Heart right ventricle (tissue), 16 donors: ENCODE results near the gene GNAT3. TPM values are rescaled to one million over a fixed set of nuclear protein-coding genes. Genes with fewer than 3 reads are reported as not detected.

Source experiments
- ATAC-seq, 8 donors: fragments of 200-7000 bp; cut with Tn5 transposase; one replicate each; pipeline ENCODE4 v1.9.1; 2020; ENCODE audit warnings: mild to moderate bottlenecking in 8 of 8, moderate library complexity in 8 of 8, moderate number of reproducible peaks in 1 of 8
- DNase-seq, 2 donors: peaks; one replicate each; pipeline ENCODE4 v3.0.0-alpha.2; 2020
- H3K27ac ChIP-seq, 10 donors: fragments of 200-600 bp; sonication (generic) in 2 of 10; one replicate each; pipeline versions ENCODE4 v1.5.0 to v1.8.0; 2020 to 2022; ENCODE audit warnings: mild to moderate bottlenecking in 3 of 10
- H3K27me3 ChIP-seq, 7 donors: fragments of 200-600 bp; one replicate each; pipeline ENCODE4 v1.8.0; 2021 to 2022; ENCODE audit warnings: mild to moderate bottlenecking in 2 of 7
- H3K36me3 ChIP-seq, 9 donors: fragments of 200-600 bp; sonication (generic) in 1 of 9; one replicate each; pipeline versions ENCODE4 v1.5.0 to v1.8.0; 2020 to 2022; ENCODE audit warnings: mild to moderate bottlenecking in 2 of 9
- H3K4me1 ChIP-seq, 9 donors: fragments of 200-600 bp; sonication (generic) in 1 of 9; one replicate each; pipeline versions ENCODE4 v1.5.0 to v1.8.0; 2020 to 2022; ENCODE audit warnings: mild to moderate bottlenecking in 4 of 9
- H3K4me3 ChIP-seq, 10 donors: fragments of 200-600 bp; sonication (generic) in 2 of 10; one replicate each; pipeline versions ENCODE4 v1.5.0 to v1.8.0; 2020 to 2022; ENCODE audit warnings: mild to moderate bottlenecking in 7 of 10, moderate library complexity in 2 of 10
- H3K9me3 ChIP-seq, 11 donors: fragments of 200-600 bp in 10 of 11; sonication (generic) in 2 of 11; one replicate each; pipeline versions ENCODE4 v1.5.0 to v1.8.0; 2013 to 2022; ENCODE audit warnings: mild to moderate bottlenecking in 2 of 11, control low read depth in 1 of 11, moderate library complexity in 1 of 11
- WGBS, 2 donors: extraction: QIAGEN DNeasy Blood & Tissue Kit; methylation state at CpG; one replicate each; pipeline ENCODE4 v1.1.7; 2013; ENCODE audit warnings: inconsistent platforms in 1 of 2; 5-methylcytosine and 5-hydroxymethylcytosine counted together
- intact Hi-C, 10 donors: fragments of 100-400 bp; cut with DNase I; formaldehyde crosslinking; loops; one replicate each; pipeline versions ENCODE4 v1.11.1 to v1.14.2; 2022
- polyA plus RNA-seq, 2 donors: library from polyadenylated mRNA; stranded (reverse); fragments of 200-250 nt; gene quantifications; one replicate each; pipeline ENCODE4 v1.2.3, GENCODE V29; 2013
- total RNA-seq, 10 donors: library from RNA; stranded (reverse); fragmentation: NEBNext Ultra II Directional in 3 of 10; extraction: Animal tissue kit (Norgen Biotek cat#: 25700) in 3 of 10; gene quantifications; one replicate each; pipeline versions ENCODE4 v1.2.1 to v1.2.4, GENCODE V29; 2021 to 2023
- TF ChIP-seq, protein P1 (sequence below), 9 donors: fragments of 200-600 bp; sonication (generic) in 2 of 9; IDR thresholded peaks; one replicate each; pipeline versions ENCODE4 v1.5.0 to v1.8.0; 2021 to 2022; ENCODE audit warnings: antibody characterized with exemption in 9 of 9, mild to moderate bottlenecking in 5 of 9, moderate library complexity in 1 of 9
- donor health status: Arrhythmogenic right ventricular cardiomyopathy.
- donor health status: ischemic (EF 13 %, LVEDD 7.1; RV severe dilation, severe dysfunction).
- donor health status: healthy with polysubstance abuse.
- donor health status: DM: no; HTN: yes; CAD: no.
- donor health status: DM: no; HTN: no; CAD: no.
- donor health status: ischemic (EF 25% LVEDD 6.9; RV normal size, moderate dysfunction).
- donor health status: ischemic (EF 25% LVEDD 5.7; RV mildly dilated, moderate dysfunction).
- donor health status: healthy.
- donor health status: DM: yes; HTN: yes; CAD: no.
- donor health status: Ischemic cardiomyopathy.
- donor health status: ischemic (EF 35%, LVEDD 5.7; RV mildly dilated, moderate dysfunction).
- donor health status: nonischemic (EF 11% LVEDD 7.7; RV severe dilation, severe dysfunction).
- donor health status: DM: yes; HTN: yes; CAD: no.
- donor health status: PGD.
- donor health status: ischemic (EF 29% LVEDD 5.4; RV normal size, mild dysfunction).
- donor health status: nonischemic (EF 23%, LVEDD 6.1; RV moderate dilation, normal function).

Gene GNAT3
- total and polyA plus RNA-seq, 12 donors = not detected

DNA sequence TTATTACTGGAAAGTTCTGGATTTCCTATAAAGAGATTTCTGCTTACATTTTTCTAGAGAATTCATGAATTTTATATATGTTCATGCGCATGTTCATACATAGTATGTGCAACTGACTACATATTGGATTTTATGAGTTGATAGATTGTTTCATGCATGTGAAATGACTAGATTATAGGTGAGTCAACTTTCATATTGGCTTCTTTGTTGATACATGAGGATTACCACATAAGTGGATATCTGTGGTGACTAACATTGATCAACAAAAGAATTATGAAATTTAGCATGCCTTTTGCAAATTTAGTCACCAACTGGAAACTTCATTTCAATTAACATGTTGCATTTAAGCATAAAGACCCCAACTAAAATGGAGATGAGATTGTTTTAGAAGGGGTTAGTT is 99.0 kb downstream of the GNAT3 start:
- no peaks in the 10 kb centered on the region for H3K36me3 ChIP-seq
- 100% methylated on average over 1 of the region's 1 CpG for WGBS, 2 donors
- no peak for ATAC-seq
- H3K27ac ChIP-seq = no peak overlapping the region
- H3K4me1 ChIP-seq = no peaks in the 10 kb centered on the region
- H3K27me3 ChIP-seq = no peaks in the 10 kb centered on the region
- no peak overlapping the region for H3K4me3 ChIP-seq
- no peak for DNase-seq
- TF ChIP-seq, protein P1, sequence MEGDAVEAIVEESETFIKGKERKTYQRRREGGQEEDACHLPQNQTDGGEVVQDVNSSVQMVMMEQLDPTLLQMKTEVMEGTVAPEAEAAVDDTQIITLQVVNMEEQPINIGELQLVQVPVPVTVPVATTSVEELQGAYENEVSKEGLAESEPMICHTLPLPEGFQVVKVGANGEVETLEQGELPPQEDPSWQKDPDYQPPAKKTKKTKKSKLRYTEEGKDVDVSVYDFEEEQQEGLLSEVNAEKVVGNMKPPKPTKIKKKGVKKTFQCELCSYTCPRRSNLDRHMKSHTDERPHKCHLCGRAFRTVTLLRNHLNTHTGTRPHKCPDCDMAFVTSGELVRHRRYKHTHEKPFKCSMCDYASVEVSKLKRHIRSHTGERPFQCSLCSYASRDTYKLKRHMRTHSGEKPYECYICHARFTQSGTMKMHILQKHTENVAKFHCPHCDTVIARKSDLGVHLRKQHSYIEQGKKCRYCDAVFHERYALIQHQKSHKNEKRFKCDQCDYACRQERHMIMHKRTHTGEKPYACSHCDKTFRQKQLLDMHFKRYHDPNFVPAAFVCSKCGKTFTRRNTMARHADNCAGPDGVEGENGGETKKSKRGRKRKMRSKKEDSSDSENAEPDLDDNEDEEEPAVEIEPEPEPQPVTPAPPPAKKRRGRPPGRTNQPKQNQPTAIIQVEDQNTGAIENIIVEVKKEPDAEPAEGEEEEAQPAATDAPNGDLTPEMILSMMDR (IDR thresholded peaks at IDR 0.05) = no peak
- intact Hi-C loops = no loop called here
- H3K9me3 ChIP-seq = no peaks in the 10 kb centered on the region

GRCh38 chr7:80411621-80412020 is 100.2 kb downstream of the GNAT3 start:
- no peaks in the 10 kb centered on the region for H3K27me3 ChIP-seq
- H3K4me1 ChIP-seq = no peaks in the 10 kb centered on the region
- 47 to 53% methylated on average over 2 of the region's 2 CpGs for WGBS, 2 donors
- TF ChIP-seq, protein P1 (IDR thresholded peaks at IDR 0.05) = no peak
- H3K4me3 ChIP-seq = no peak overlapping the region
- H3K9me3 ChIP-seq = peaks cover 0 to 8% (median 0%) of the 10 kb centered on the region in 11 donors
- H3K36me3 ChIP-seq = no peaks in the 10 kb centered on the region
- intact Hi-C loops = no loop called here
- no peak overlapping the region for H3K27ac ChIP-seq
- DNase-seq (no peak), ATAC-seq (no peak)

DNA sequence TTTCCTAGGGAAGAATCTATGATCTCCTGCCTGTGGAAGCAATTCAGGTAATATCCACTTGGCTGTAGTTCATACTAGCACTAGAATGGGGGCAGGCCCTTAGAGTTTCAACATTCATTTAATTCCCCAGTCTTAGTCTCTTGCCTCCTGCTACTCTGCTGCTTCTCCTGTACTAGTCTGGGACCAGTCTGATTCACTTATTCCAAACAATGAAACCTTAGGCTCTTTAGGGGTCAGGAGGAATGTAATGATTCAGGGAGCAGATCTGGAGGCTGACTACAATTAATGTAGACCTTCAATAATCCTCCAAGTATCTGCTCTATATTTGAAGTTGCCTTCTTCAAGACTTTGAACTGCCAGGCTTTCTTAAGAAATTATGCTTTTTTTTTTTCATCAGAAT is 101.8 kb downstream of the GNAT3 start:
- no peak for DNase-seq
- Histone ChIP-seq H3K4me3 (no peak overlapping the region), H3K27ac (no peak overlapping the region), H3K36me3 (no peaks in the 10 kb centered on the region), H3K4me1 (no peaks in the 10 kb centered on the region), H3K27me3 (no peaks in the 10 kb centered on the region), H3K9me3 (peaks cover 0 to 8% (median 0%) of the 10 kb centered on the region in 11 donors)
- no peak for ATAC-seq
- intact Hi-C loops = no loop called here
- TF ChIP-seq, protein P1 (IDR thresholded peaks at IDR 0.05) = no peak

Other genes with a start within 250 kb of the GNAT3 start
- gene CD36, start 126.6 kb upstream of the GNAT3 start, total RNA-seq = 1,000 to 10,000 TPM in 5 of 10 donors, 100 to 1,000 TPM in 5; 509 to 1,458 (median 988) TPM
- gene CD36, start 126.6 kb upstream of the GNAT3 start, polyA plus RNA-seq = 100 to 1,000 TPM; 190 to 586 TPM